MCF 10A (cell line): ENCODE results near the gene OLFM2. TPM values are rescaled to one million over a fixed set of nuclear protein-coding genes. Genes with fewer than 3 reads are reported as not detected.
"Not testable (repeated sequence)": the region's sequence is repeated elsewhere in the genome, so short reads cannot be mapped to it uniquely, and the experiment has no call there.

Experiments used
- BruUV-seq: library from RNA; stranded (reverse); fragments of 400-500 nt; replicated peaks from 2 replicates; lab custom pipeline; 2021; lab: Mats Ljungman, UMichigan
- CTCF ChIA-PET: fragments of 300-600 bp; sonication (Branson Sonifier 250); formaldehyde crosslinking; extraction: SDS; loops from one replicate; lab custom pipeline; 2021; ENCODE audit warnings: antibody characterized with exemption, inconsistent platforms; lab: Yijun Ruan, JAX
- POLR2A ChIA-PET: fragments of 300-600, 350-650 bp; sonication (Branson Sonifier 250); formaldehyde crosslinking; extraction: SDS; loops from one replicate; lab custom pipeline; 2020; ENCODE audit warnings: antibody characterized with exemption, inconsistent platforms; lab: Yijun Ruan, JAX
- DNase-seq: peaks from one replicate; pipeline ENCODE4 v3.0.0-alpha.2; 2018; ENCODE audit not compliant: unreplicated experiment
- H3K27ac Mint-ChIP-seq: one replicate; pipeline ENCODE4 v1.8.0; 2022; ENCODE audit warnings: mild to moderate bottlenecking, low read depth, mixed read lengths; ENCODE audit not compliant: unreplicated experiment
- H3K27me3 Mint-ChIP-seq: one replicate; pipeline ENCODE4 v1.8.0; 2022; ENCODE audit warnings: mixed read lengths; ENCODE audit not compliant: insufficient read depth, unreplicated experiment
- H3K36me3 Mint-ChIP-seq: one replicate; pipeline ENCODE4 v1.8.0; 2022; ENCODE audit warnings: mild to moderate bottlenecking, moderate library complexity, mixed read lengths; ENCODE audit not compliant: insufficient read depth, unreplicated experiment
- H3K4me1 Mint-ChIP-seq: one replicate; pipeline ENCODE4 v1.8.0; 2022; ENCODE audit warnings: mixed read lengths; ENCODE audit not compliant: insufficient read depth, unreplicated experiment
- H3K4me3 Mint-ChIP-seq: one replicate; pipeline ENCODE4 v1.8.0; 2022; ENCODE audit warnings: mild to moderate bottlenecking, moderate library complexity, mixed read lengths; ENCODE audit not compliant: unreplicated experiment
- H3K9me3 Mint-ChIP-seq: one replicate; pipeline ENCODE4 v1.8.0; 2022; ENCODE audit warnings: mixed read lengths; ENCODE audit not compliant: unreplicated experiment
- CTCF ChIP-seq: fragments of 200-600 bp; IDR thresholded peaks from one replicate; pipeline ENCODE4 v1.8.0; 2022; ENCODE audit warnings: antibody characterized with exemption, mild to moderate bottlenecking; ENCODE audit not compliant: unreplicated experiment
- intact Hi-C: fragments of 100-400 bp; cut with micrococcal nuclease; formaldehyde crosslinking; loops from 2 replicates; pipeline ENCODE4 v1.14.1; 2022
- total RNA-seq: library from RNA; stranded (reverse); gene quantifications from 2 replicates; pipeline ENCODE4 v1.2.3, GENCODE V29; 2022

The OLFM2 gene
- total RNA-seq, 1 experiment from 2014 or later = not detected

GRCh38 chr19:9849791-9850190 is 86.5 kb downstream of the OLFM2 start:
- BruUV-seq = no TSS peak
- H3K4me1 Mint-ChIP-seq = peaks cover 14% of the 10 kb centered on the region
- intact Hi-C loops = no loop called here
- no peak for DNase-seq
- TF ChIP-seq CTCF = no peak
- H3K27me3 Mint-ChIP-seq = no peaks in the 10 kb centered on the region
- ChIA-PET POLR2A (no interaction called here), CTCF (interaction anchor here (0.6 kb wide), 2 partner anchors 11 to 56 kb away, joined by 3 read pairs; no protein-coding TSS in a partner anchor)
- H3K27ac Mint-ChIP-seq = no peak overlapping the region
- no peak overlapping the region for H3K4me3 Mint-ChIP-seq
- peaks cover 12% of the 10 kb centered on the region for H3K36me3 Mint-ChIP-seq
- H3K9me3 Mint-ChIP-seq = no peaks in the 10 kb centered on the region

- CTCF ChIA-PET = interaction anchor here (1.1 kb wide), 1 partner anchor 22 kb away, joined by 6 read pairs; no protein-coding TSS in a partner anchor
- no peaks in the 10 kb centered on the region for H3K27me3 Mint-ChIP-seq
These were observed 87.6 kb downstream of the OLFM2 start for GRCh38 chr19:9848762-9849161.

GRCh38 chr19:9848060-9848459 is 88.3 kb downstream of the OLFM2 start:
- ChIA-PET POLR2A (no interaction called here), CTCF (interaction anchor here (0.9 to 1.0 kb wide), 2 partner anchors 13 to 16 kb away, joined by 3 to 5 read pairs; partner anchors contain the start of gene PIN1)
- H3K9me3 Mint-ChIP-seq = no peaks in the 10 kb centered on the region
- intact Hi-C loops = loop anchor here (1.0 kb wide), 1 partner anchor 66 kb away; no protein-coding TSS in a partner anchor
- H3K4me3 Mint-ChIP-seq = no peak overlapping the region
- no peak overlapping the region for H3K27ac Mint-ChIP-seq
- no peak for DNase-seq
- no peaks in the 10 kb centered on the region for H3K27me3 Mint-ChIP-seq
- peaks cover 14% of the 10 kb centered on the region for H3K4me1 Mint-ChIP-seq
- no TSS peak for BruUV-seq
- peak; percentile 56 for TF ChIP-seq CTCF
- peaks cover 29% of the 10 kb centered on the region for H3K36me3 Mint-ChIP-seq

More at GRCh38 chr19:9848762-9849161, 87.6 kb downstream of the OLFM2 start:
- Mint-ChIP-seq H3K4me1 (peaks cover 14% of the 10 kb centered on the region), H3K27ac (no peak overlapping the region), H3K4me3 (no peak overlapping the region), H3K9me3 (no peaks in the 10 kb centered on the region), H3K36me3 (peaks cover 22% of the 10 kb centered on the region)
- TF ChIP-seq CTCF = no peak
- no peak for DNase-seq
- intact Hi-C loops = loop anchor here (1.0 kb wide), 1 partner anchor 66 kb away; no protein-coding TSS in a partner anchor
- POLR2A ChIA-PET = no interaction called here
- no TSS peak for BruUV-seq

- peak; percentile 68 for TF ChIP-seq CTCF
- Mint-ChIP-seq H3K36me3 (peaks cover 32% of the 10 kb centered on the region), H3K4me3 (no peak overlapping the region), H3K27me3 (no peaks in the 10 kb centered on the region), H3K27ac (peak overlapping the region; percentile 49), H3K9me3 (no peaks in the 10 kb centered on the region), H3K4me1 (peaks cover 14% of the 10 kb centered on the region)
- no TSS peak for BruUV-seq
- DNase-seq = peak; percentile 80
- ChIA-PET CTCF (interaction anchor here (0.6 to 1.5 kb wide), 10 partner anchors 8 to 548 kb away, joined by 3 to 6 read pairs (median 4); partner anchors contain the start of gene PIN1), POLR2A (no interaction called here)
- intact Hi-C loops = no loop called here
These were observed 89.1 kb downstream of the OLFM2 start for GRCh38 chr19:9847087-9847671.

- DNase-seq, H3K4me3 Mint-ChIP-seq, H3K27ac Mint-ChIP-seq, H3K27me3 Mint-ChIP-seq, BruUV-seq, intact Hi-C loops, CTCF ChIA-PET, H3K9me3 Mint-ChIP-seq: not testable (repeated sequence)
- POLR2A ChIA-PET = interaction anchor here (0.7 kb wide), 1 partner anchor 1495 kb away, joined by 3 read pairs; no protein-coding TSS in a partner anchor
- peaks cover 58% of the 10 kb centered on the region for H3K36me3 Mint-ChIP-seq
- H3K4me1 Mint-ChIP-seq = peaks cover 14% of the 10 kb centered on the region
These were observed 92.6 kb downstream of the OLFM2 start for GRCh38 chr19:9843626-9844273.
